CD4-positive, alpha-beta T cell treated with Interleukin-4 for 1 hour (primary cell): Measurements from ENCODE around the gene FGF14.

Experiments
- DNase-seq, 2 donors: peaks; one replicate each; pipeline ENCODE4 v3.0.0-alpha.2; 2020 to 2022

FGF14 gene

DNA sequence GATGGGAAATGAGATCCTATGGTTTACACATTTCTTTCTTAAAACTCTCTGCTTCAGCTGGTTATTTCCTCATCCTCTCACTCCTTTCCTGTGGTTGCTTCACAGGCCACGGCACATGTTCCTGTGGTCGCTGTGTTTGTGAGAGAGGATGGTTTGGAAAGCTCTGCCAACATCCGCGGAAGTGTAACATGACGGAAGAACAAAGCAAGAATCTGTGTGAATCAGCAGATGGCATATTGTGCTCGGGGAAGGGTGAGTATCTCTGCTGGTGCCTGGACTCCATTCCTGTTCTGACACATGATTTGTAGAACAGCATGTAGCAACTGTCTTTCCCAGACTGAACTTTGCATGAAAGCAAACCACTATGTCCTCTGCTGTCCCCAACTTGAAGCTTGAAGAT is 695.2 kb downstream of the FGF14 start:
- peak; percentile 13 for DNase-seq

DNA sequence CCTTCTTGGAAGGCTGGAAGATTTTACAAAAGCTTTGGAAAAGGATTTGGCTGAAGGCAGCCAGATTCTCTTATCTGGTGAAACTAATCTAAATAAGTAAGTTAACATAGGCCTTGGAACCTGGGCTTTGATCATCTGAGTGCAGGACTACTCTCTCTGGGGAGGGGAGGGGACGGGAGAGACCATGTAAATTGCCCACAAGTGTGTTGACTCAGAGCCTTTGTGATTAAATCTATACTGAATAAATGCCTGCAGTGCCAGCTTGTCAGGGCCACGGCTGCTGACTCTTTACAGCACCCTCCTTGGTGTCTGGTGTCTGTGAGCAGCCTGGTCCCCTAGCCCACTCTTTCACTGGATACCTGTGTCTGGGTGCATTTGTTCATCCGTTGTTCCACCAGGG is 698.0 kb downstream of the FGF14 start:
- DNase-seq: no peak

- no peak for DNase-seq
Observed at GRCh38 chr13:101703081-101703480, 698.8 kb downstream of the FGF14 start.

DNA sequence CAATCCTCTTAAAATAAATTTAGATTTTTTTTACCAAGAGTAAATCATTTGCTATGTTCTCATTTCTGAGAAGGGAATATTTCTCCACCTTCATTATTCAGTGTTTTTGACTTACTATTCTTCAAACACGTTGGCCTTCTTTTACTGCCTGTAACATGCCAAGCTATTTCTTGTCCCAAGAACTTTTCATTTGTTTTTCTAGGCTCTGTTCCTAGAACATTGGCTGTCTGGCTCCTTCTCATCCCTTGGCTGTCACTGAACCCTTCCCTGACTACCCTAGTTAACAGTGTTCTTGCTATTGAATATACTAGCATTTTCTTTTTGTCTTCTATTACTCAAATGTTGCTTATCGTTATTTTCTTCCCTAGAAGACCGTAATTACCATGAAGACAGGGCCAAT is 701.2 kb downstream of the FGF14 start:
- DNase-seq: no peak

DNA sequence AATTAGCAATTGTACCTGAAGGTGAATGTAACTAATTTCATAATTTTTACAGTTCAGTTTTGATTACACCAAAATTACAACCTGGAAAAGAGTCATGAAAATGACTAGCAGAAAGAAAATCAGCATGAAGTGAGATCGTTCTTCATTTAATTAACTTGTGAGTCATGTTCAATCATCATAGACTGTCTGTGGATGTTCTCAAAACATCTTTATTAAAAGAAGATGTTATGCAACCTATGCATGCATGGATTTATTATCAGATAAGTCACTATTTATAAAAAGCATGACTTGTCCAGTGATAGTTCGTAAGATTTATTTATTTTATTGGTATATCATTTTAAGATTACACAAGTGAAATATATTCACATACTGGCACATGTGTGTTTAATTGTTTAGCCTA is 703.4 kb downstream of the FGF14 start:
- no peak for DNase-seq

- DNase-seq: no peak
Observed at GRCh38 chr13:101697745-101698144, 704.1 kb downstream of the FGF14 start.

GRCh38 chr13:101695870-101696516 is 705.9 kb downstream of the FGF14 start:
- DNase-seq: no peak

DNA sequence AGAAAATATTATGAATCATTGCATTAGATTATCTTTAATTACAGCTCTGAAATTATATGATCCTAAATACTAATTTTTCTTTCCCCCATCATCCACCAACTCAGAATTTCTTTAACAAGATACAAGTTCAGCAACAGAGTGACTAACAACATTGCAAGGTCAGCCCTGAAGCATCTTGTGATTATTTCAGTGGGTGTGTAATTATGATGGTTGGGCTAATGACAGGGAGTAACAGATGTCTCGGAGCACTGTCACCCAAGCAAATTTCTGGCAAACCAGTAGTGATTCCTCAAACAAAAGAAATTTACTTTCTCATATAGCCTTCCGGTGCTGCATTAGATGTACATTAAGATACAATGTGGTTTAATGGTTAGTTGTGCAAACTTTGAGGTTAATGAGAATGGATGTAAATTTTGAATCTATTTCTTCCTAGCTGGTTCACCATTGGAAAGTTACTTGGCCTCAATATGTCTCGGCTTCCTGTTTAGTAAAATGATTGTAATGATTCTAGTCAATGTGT is 710.4 kb downstream of the FGF14 start:
- DNase-seq: no peak

DNA sequence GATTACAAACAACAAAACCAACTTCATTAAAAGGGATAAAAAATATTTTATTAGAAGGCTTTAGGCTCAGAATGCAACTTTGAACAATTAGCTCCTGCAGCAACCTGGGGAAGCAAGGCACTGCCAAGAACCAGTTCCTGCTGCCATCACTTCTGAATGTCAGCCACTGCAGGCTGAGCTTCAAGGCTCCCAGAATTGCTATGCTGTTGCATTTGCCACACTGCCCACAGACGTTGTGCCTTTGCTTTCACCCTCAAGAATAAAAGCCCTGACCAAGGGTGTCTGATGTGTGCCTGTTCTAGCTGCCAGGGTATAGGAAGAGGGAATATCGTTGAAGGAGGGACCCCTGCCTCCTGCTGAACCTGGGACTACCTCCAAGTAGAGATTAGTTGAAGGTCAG is 711.0 kb downstream of the FGF14 start:
- DNase-seq: no peak

GRCh38 chr13:101686003-101686402 is 715.8 kb downstream of the FGF14 start:
- no peak for DNase-seq

- DNase-seq: no peak
Observed at GRCh38 chr13:101681834-101682233, 720.0 kb downstream of the FGF14 start.

- DNase-seq: no peak
Observed at GRCh38 chr13:101673360-101674105, 728.3 kb downstream of the FGF14 start.

DNA sequence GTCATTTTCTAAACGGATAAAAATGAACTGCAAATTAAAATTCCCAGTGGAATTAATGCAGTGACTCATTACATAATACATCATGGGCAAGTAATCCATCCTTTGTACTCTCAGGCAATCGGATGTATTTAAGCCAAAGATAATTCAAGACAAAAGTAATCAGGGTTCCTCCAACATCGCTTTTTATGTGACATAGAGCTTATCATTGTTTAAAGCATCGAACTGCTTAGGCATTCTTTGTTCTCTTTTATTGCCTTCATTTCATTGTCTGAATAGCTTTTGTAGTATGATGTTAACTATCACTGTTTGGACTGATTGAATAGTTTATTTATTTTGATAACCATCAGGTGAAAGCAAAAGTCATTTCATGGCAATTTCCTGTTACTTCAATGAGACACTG is 740.0 kb downstream of the FGF14 start:
- DNase-seq: no peak
